Thymus (tissue), 11 donors: ENCODE measurements around the gene ASMTL. TPM values are rescaled to one million over a fixed set of nuclear protein-coding genes. Genes with fewer than 3 reads are reported as not detected.
"Not testable (repeated sequence)": the region's sequence is repeated elsewhere in the genome, so short reads cannot be mapped to it uniquely, and the experiment has no call there.

Source experiments
- DNase-seq, 9 donors: peaks; one replicate each; pipeline ENCODE4 v3.0.0-alpha.2; 2013; ENCODE audit warnings: low spot score in 9 of 9, low read depth in 6 of 9, missing footprints in 1 of 9
- H3K27ac ChIP-seq, 2 donors: one replicate each; pipeline ENCODE4 v1.5.1; 2013; ENCODE audit warnings: control low read depth in 1 of 2, low read depth in 1 of 2, low read length in 1 of 2, mild to moderate bottlenecking in 1 of 2, moderate library complexity in 1 of 2
- H3K27me3 ChIP-seq, 2 donors: one replicate each; pipeline ENCODE4 v1.5.1; 2013; ENCODE audit warnings: low read length in 1 of 2; ENCODE audit not compliant: control insufficient read depth in 2 of 2, insufficient read depth in 1 of 2
- H3K36me3 ChIP-seq, 2 donors: one replicate each; pipeline ENCODE4 v1.5.1; 2013; ENCODE audit warnings: low read length in 1 of 2, mild to moderate bottlenecking in 1 of 2, moderate library complexity in 1 of 2; ENCODE audit not compliant: control insufficient read depth in 2 of 2, insufficient read depth in 2 of 2
- H3K4me1 ChIP-seq, 2 donors: one replicate each; pipeline ENCODE4 v1.5.1; 2013; ENCODE audit warnings: low read length in 2 of 2; ENCODE audit not compliant: control insufficient read depth in 2 of 2, insufficient read depth in 2 of 2
- H3K4me3 ChIP-seq, 2 donors: one replicate each; pipeline ENCODE4 v1.5.1; 2013; ENCODE audit warnings: low read length in 2 of 2, control low read depth in 1 of 2, mild to moderate bottlenecking in 1 of 2
- H3K9me3 ChIP-seq, 2 donors: one replicate each; pipeline ENCODE4 v1.5.1; 2013; ENCODE audit warnings: low read length in 1 of 2, mild to moderate bottlenecking in 1 of 2; ENCODE audit not compliant: control insufficient read depth in 2 of 2, insufficient read depth in 1 of 2
- WGBS: extraction: QIAGEN DNeasy Blood & Tissue Kit; methylation state at CpG from one replicate; pipeline ENCODE4 v1.1.7; 2013; 5-methylcytosine and 5-hydroxymethylcytosine counted together
- polyA plus RNA-seq: library from polyadenylated mRNA; stranded (reverse); fragments of 200-250 nt; gene quantifications from one replicate; pipeline ENCODE4 v1.2.3, GENCODE V29; 2013
- total RNA-seq: library from RNA; stranded (reverse); fragments of 120-200 nt; gene quantifications from one replicate; pipeline ENCODE4 v1.2.4, GENCODE V29; 2013
- donor health status: healthy.

Gene ASMTL
- total and polyA plus RNA-seq, 2 donors = 14.6 to 33.0 TPM

GRCh38 chrX:1407035-1407434 is 45.7 kb downstream of the ASMTL start:
- Histone ChIP-seq H3K36me3 (peaks cover 47 to 65% of the 10 kb centered on the region in 2 donors), H3K4me3 (no peak overlapping the region), H3K9me3 (peaks cover 0 to 1% of the 10 kb centered on the region in 2 donors), H3K27ac (no peak overlapping the region), H3K4me1 (no peaks in the 10 kb centered on the region), H3K27me3 (no peaks in the 10 kb centered on the region)
- DNase-seq = no peak

GRCh38 chrX:1405769-1406168 is 46.9 kb downstream of the ASMTL start:
- H3K4me3 ChIP-seq, H3K4me1 ChIP-seq, H3K27ac ChIP-seq, H3K9me3 ChIP-seq, DNase-seq, H3K27me3 ChIP-seq: not testable (repeated sequence)
- 99% methylated on average over 2 of the region's 2 CpGs for WGBS
- H3K36me3 ChIP-seq = peaks cover 47 to 60% of the 10 kb centered on the region in 2 donors

- not testable (repeated sequence) for H3K9me3 ChIP-seq, H3K4me3 ChIP-seq, H3K27ac ChIP-seq, H3K4me1 ChIP-seq, H3K27me3 ChIP-seq, DNase-seq
- 98% methylated on average over 3 of the region's 3 CpGs for WGBS
- H3K36me3 ChIP-seq = peaks cover 51 to 68% of the 10 kb centered on the region in 2 donors
Measured at GRCh38 chrX:1403867-1404266, 48.8 kb downstream of the ASMTL start.

- no peak for DNase-seq
- peaks cover 53 to 68% of the 10 kb centered on the region in 2 donors for H3K36me3 ChIP-seq
- no peak overlapping the region for H3K4me3 ChIP-seq
- 98% methylated on average over 10 of the region's 10 CpGs for WGBS
- no peaks in the 10 kb centered on the region for H3K27me3 ChIP-seq
- H3K9me3 ChIP-seq = no peaks in the 10 kb centered on the region
- no peaks in the 10 kb centered on the region for H3K4me1 ChIP-seq
- no peak overlapping the region for H3K27ac ChIP-seq
Measured at GRCh38 chrX:1403228-1403627, 49.5 kb downstream of the ASMTL start.

GRCh38 chrX:1401611-1402430 is 50.9 kb downstream of the ASMTL start:
- Histone ChIP-seq H3K27ac (peak overlapping the region in 1 of 2 donors; percentile 8), H3K27me3 (no peaks in the 10 kb centered on the region), H3K4me3 (no peak overlapping the region), H3K36me3 (peaks cover 47 to 62% of the 10 kb centered on the region in 2 donors), H3K9me3 (no peaks in the 10 kb centered on the region), H3K4me1 (no peaks in the 10 kb centered on the region)
- WGBS = 97% methylated on average over 30 of the region's 30 CpGs
- no peak for DNase-seq

GRCh38 chrX:1400742-1401471 is 51.8 kb downstream of the ASMTL start:
- Histone ChIP-seq H3K27me3 (no peaks in the 10 kb centered on the region), H3K9me3 (no peaks in the 10 kb centered on the region), H3K36me3 (peaks cover 46 to 56% of the 10 kb centered on the region in 2 donors), H3K4me1 (no peaks in the 10 kb centered on the region), H3K4me3 (no peak overlapping the region), H3K27ac (no peak overlapping the region)
- WGBS = 89% methylated on average over 27 of the region's 27 CpGs
- DNase-seq = no peak

- WGBS = 91% methylated on average over 12 of the region's 12 CpGs
- Histone ChIP-seq H3K4me1 (no peaks in the 10 kb centered on the region), H3K27me3 (no peaks in the 10 kb centered on the region), H3K4me3 (no peak overlapping the region), H3K9me3 (no peaks in the 10 kb centered on the region), H3K36me3 (peaks cover 40 to 48% of the 10 kb centered on the region in 2 donors), H3K27ac (no peak overlapping the region)
- no peak for DNase-seq
Measured at GRCh38 chrX:1400049-1400448, 52.7 kb downstream of the ASMTL start.

- peaks cover 27 to 35% of the 10 kb centered on the region in 2 donors for H3K36me3 ChIP-seq
- no peak overlapping the region for H3K4me3 ChIP-seq
- no peak overlapping the region for H3K27ac ChIP-seq
- no peaks in the 10 kb centered on the region for H3K27me3 ChIP-seq
- WGBS = 91% methylated on average over 29 of the region's 29 CpGs
- DNase-seq = no peak
- H3K4me1 ChIP-seq = no peaks in the 10 kb centered on the region
- peaks cover 0 to 5% of the 10 kb centered on the region in 2 donors for H3K9me3 ChIP-seq
Measured at GRCh38 chrX:1398431-1399340, 54.0 kb downstream of the ASMTL start.
